Esophagus muscularis mucosa (tissue), 4 donors: Measurements from ENCODE around the gene CDON. TPM values are rescaled to one million over a fixed set of nuclear protein-coding genes. Genes with fewer than 3 reads are reported as not detected.
A peak's percentile ranks its signal among the peaks of the same experiment; 100 is the strongest.

Experiments used
- DNase-seq: peaks from one replicate; pipeline ENCODE4 v3.0.0-alpha.2; 2017; ENCODE audit errors: extremely low spot score
- H3K27ac ChIP-seq, 4 donors: fragments of 200-600 bp; sonication (generic); replicated peaks in 1 of 4; 1 replicate in 3 of 4; 2 replicates in 1 of 4; pipeline ENCODE4 v1.5.1; 2016 to 2019; ENCODE audit warnings: mild to moderate bottlenecking in 1 of 4
- H3K27me3 ChIP-seq, 4 donors: fragments of 200-600 bp; sonication (generic); one replicate each; pipeline versions ENCODE4 v1.5.1 to v1.6.0; 2016 to 2019
- H3K36me3 ChIP-seq, 4 donors: fragments of 200-600 bp; sonication (generic); one replicate each; pipeline ENCODE4 v1.5.1; 2016 to 2019
- H3K4me1 ChIP-seq, 4 donors: fragments of 200-600 bp; sonication (generic); one replicate each; pipeline ENCODE4 v1.5.1; 2016 to 2019
- H3K4me3 ChIP-seq, 4 donors: fragments of 200-600 bp; sonication (generic); 1 replicate in 2 of 4; 2 replicates in 2 of 4; pipeline ENCODE4 v1.5.1; 2016 to 2019; ENCODE audit warnings: mild to moderate bottlenecking in 4 of 4, moderate library complexity in 1 of 4
- H3K9me3 ChIP-seq, 4 donors: fragments of 200-600 bp; sonication (generic); 1 replicate in 3 of 4; 2 replicates in 1 of 4; pipeline ENCODE4 v1.5.1; 2016 to 2019
- CTCF ChIP-seq, 3 experiments: fragments of 200-600 bp in 2 of 3; fragments of 450-650 bp in 1 of 3; sonication (generic) in 2 of 3; IDR thresholded peaks; one replicate each; pipeline ENCODE4 v1.5.1; 2017 to 2019; ENCODE audit warnings: antibody characterized with exemption in 3 of 3, mild to moderate bottlenecking in 2 of 3, moderate library complexity in 1 of 3
- EP300 ChIP-seq: sonication (generic); formaldehyde crosslinking; IDR thresholded peaks from one replicate; pipeline ENCODE4 v1.6.1; 2017; ENCODE audit warnings: antibody characterized with exemption
- POLR2A ChIP-seq: fragments of 450-650 bp; IDR thresholded peaks from one replicate; pipeline ENCODE4 v1.6.1; 2017; ENCODE audit warnings: antibody characterized with exemption, moderate library complexity, mild to moderate bottlenecking, low read depth
- POLR2AphosphoS5 ChIP-seq, 2 donors: sonication (generic); formaldehyde crosslinking; IDR thresholded peaks; one replicate each; pipeline ENCODE4 v1.6.1; 2017; ENCODE audit warnings: antibody characterized with exemption in 2 of 2
- WGBS: methylation state at CpG from one replicate; pipeline ENCODE4 v1.1.5; 2018; 5-methylcytosine and 5-hydroxymethylcytosine counted together
- intact Hi-C: fragments of 100-400 bp; cut with DNase I; formaldehyde crosslinking; loops from one replicate; pipeline ENCODE4 v1.15.1; 2023
- total RNA-seq, 4 donors: library from RNA; depleted of rRNA; stranded (reverse); fragments of >200 nt; gene quantifications; one replicate each; pipeline versions ENCODE4 v1.1.0 to v1.2.1, GENCODE V29; 2016

Gene CDON
- total RNA-seq, 4 donors from 2014 or later, result 16.6 to 42.7 (median 28.1) TPM

DNA sequence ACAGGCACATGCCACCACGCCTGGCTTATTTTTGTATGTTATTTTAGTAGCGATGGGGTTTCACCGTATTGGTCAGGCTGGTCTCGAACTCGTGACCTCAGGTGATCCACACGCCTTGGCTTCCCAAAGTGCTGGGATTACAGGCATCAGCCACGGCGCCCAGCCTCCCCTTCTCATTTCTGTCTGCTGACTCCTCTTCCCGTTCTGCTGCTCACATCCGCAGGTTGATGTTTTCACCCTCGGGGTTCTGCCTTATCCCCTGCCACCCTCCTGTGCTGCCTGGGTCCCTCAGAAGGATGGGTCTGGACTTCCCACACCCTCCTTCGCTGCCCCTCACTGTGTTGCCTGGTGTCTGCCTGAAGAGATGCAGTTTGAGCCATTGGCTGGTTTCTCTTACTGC is 136.0 kb downstream of the CDON start:
- TF ChIP-seq POLR2AphosphoS5 (IDR thresholded peaks at IDR 0.05) (no peak), EP300 (no peak), POLR2A (no peak), CTCF (IDR thresholded peaks at IDR 0.05) (no peak)
- intact Hi-C loops, result no loop called here
- Histone ChIP-seq H3K36me3 (no peaks in the 10 kb centered on the region), H3K27ac (no peak overlapping the region), H3K27me3 (no peaks in the 10 kb centered on the region), H3K4me1 (peaks cover 0 to 14% (median 6%) of the 10 kb centered on the region in 4 donors), H3K9me3 (no peaks in the 10 kb centered on the region), H3K4me3 (no peak overlapping the region)
- no peak for DNase-seq
- 93% methylated on average over 12 of the region's 12 CpGs for WGBS

DNA sequence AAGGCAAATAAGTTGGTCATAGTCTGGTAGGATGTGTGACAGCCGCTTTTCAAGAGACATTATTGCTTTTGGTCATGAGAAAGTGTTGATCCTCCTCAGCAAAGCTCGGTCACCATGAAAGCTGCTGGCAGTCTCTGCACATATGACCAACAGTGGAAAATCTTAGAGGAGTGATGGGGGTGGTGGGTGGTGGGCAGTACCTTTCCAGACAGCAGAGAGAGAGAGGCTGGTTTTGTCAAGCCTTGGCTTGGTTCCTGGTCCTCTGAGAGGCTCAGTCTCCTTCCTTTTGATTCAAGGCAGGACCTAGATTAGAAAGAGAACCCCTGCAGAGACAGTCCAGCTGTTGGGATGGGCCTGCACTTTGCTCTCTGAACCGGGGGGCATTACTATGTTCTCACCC is 136.9 kb downstream of the CDON start:
- TF ChIP-seq CTCF (IDR thresholded peaks at IDR 0.05), result no peak
- TF ChIP-seq POLR2AphosphoS5 (IDR thresholded peaks at IDR 0.05), result no peak
- TF ChIP-seq EP300, result no peak
- TF ChIP-seq POLR2A, result no peak
- Histone ChIP-seq H3K36me3 (no peaks in the 10 kb centered on the region), H3K27ac (no peak overlapping the region), H3K4me3 (no peak overlapping the region), H3K27me3 (no peaks in the 10 kb centered on the region), H3K4me1 (peaks cover 0 to 7% (median 3%) of the 10 kb centered on the region in 4 donors), H3K9me3 (no peaks in the 10 kb centered on the region)
- intact Hi-C loops, result no loop called here
- DNase-seq, result no peak
- 51% methylated on average over 3 of the region's 3 CpGs for WGBS

DNA sequence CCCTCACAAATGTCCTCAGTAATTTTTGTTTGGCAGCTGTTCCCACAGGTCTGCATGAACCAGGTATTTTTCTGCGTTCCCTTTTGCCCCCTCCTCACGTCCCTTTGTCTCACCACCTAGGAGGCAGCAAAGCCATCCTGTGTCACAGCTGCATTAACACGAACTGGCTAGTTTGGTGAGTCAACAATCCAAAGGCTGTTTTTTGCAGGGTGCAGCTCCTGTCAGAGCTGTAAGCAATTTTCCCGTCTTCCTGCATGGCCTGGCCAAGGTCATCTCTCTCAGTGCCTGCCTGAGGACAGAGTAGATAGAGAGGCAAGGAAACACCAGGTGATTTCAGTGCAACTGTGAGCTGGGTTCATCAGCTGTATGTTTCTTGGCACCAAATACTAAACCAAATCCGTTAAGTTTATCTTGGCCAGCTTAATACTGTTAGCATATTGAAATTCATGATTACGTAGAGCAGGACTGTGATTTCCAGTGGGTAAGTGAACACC is 137.4 kb downstream of the CDON start:
- DNase-seq, result peak; percentile 85
- intact Hi-C loops, result no loop called here
- TF ChIP-seq CTCF (IDR thresholded peaks at IDR 0.05), result no peak
- TF ChIP-seq POLR2AphosphoS5 (IDR thresholded peaks at IDR 0.05), result no peak
- TF ChIP-seq EP300, result no peak
- TF ChIP-seq POLR2A, result no peak
- Histone ChIP-seq H3K4me1 (peaks cover 0 to 7% (median 3%) of the 10 kb centered on the region in 4 donors), H3K27ac (no peak overlapping the region), H3K4me3 (no peak overlapping the region), H3K9me3 (no peaks in the 10 kb centered on the region), H3K27me3 (no peaks in the 10 kb centered on the region), H3K36me3 (no peaks in the 10 kb centered on the region)
- WGBS, result 65% methylated on average over 6 of the region's 6 CpGs

DNA sequence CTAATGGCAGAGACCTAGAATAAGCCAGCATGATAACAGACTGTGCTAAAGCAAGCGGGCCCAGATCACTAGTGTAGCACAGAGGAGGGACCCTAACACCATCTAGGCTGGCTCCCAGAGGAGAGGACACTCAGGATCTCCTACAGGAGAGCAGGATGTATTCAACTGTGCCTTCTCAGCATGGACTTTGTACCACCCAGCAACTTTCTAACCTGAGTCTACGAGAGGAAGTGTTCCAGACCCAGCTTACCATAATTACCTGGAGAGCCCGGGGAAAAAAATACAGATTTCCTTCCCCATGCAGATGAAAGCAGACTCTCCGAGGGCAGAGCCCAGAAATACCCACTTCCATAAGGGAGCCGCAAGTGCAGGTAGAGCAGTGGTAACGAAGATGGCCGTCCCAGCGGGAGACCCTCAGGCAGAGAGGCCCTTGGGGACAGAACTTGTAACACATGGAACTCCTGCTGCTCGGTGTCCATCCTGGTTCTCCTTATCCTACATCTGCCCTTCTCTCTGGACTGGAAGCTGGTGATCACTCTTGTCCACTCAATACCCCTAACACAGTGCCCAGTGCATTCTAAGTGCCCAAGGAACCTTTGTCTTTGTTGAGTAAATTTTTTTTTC is 138.2 kb downstream of the CDON start:
- TF ChIP-seq POLR2A, result no peak
- TF ChIP-seq CTCF (IDR thresholded peaks at IDR 0.05), result no peak
- TF ChIP-seq EP300, result no peak
- TF ChIP-seq POLR2AphosphoS5 (IDR thresholded peaks at IDR 0.05), result no peak
- Histone ChIP-seq H3K4me3 (no peak overlapping the region), H3K36me3 (no peaks in the 10 kb centered on the region), H3K4me1 (peaks cover 0 to 7% (median 3%) of the 10 kb centered on the region in 4 donors), H3K27ac (no peak overlapping the region), H3K27me3 (peaks cover 0 to 7% (median 0%) of the 10 kb centered on the region in 4 donors), H3K9me3 (no peaks in the 10 kb centered on the region)
- 86% methylated on average over 9 of the region's 9 CpGs for WGBS
- DNase-seq, result peak; percentile 83
- intact Hi-C loops, result loop anchor here (5.0 kb wide), 1 partner anchor 138 kb away; the partner anchor contains the start of gene CDON
